ENCODE measurements around the gene MAST3.

Gene MAST3

DNA sequence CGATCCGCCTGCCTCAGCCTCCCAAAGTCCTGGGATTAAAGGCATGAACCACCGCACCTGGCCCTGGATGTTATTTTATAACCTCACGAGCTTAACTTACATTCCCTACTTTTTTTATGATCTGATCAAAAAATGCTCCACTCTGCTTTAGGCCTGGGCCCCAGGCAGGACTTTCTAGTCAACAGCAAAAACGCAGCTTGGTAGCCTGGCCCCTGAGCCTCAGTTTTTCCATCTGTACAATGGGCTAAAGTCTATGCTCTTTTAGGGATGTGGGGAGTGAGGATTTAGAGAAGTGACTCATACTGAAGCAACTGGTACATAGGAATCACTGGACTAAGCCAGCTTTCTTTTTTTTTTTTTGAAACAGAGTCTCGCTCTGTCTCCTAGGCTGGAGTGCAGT, 43.5 kb downstream of the MAST3 start:
- no peak overlapping the region for H3K4me3 ChIP-seq (ENCODE audit: low read depth, low read length)

DNA sequence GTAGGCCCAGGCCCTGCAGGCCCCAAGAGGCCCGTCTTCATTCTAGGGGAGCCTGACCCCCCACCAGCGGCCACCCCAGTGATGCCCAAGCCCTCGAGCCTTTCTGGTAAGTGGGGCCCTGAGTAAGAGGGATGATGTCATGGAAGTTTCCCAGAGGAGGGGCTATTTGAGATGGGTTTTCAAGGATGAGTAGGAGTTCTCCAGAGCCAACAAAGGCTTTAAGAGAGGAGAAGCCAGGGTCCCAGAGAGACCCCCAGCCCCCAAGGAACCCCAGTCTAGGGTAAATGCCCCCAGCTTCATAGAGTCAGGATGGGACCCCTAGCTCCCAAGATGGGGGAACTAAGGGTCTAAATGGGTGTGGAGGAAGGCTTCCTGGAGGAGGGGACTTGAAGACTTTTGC, 46.3 kb downstream of the MAST3 start:
- H3K9me3 ChIP-seq (ENCODE audit: control insufficient read depth, insufficient read depth, low read depth, low read length), result no peaks in the 10 kb centered on the region
- H3K27ac ChIP-seq (ENCODE audit: low read depth, low read length), result no peak overlapping the region
- H3K27me3 ChIP-seq (ENCODE audit: control insufficient read depth, insufficient read depth, low read length), result no peaks in the 10 kb centered on the region
- no peaks in the 10 kb centered on the region for H3K4me1 ChIP-seq (ENCODE audit: control insufficient read depth, insufficient read depth, low read length)
- no peak overlapping the region for H3K9ac ChIP-seq (ENCODE audit: low read length)
- H3K36me3 ChIP-seq (ENCODE audit: control insufficient read depth, insufficient read depth, low read length), result peaks cover 48% of the 10 kb centered on the region
- H3K4me3 ChIP-seq (ENCODE audit: low read depth, low read length), result no peak overlapping the region

More for the DNA sequence above, 43.5 kb downstream of the MAST3 start:
- Histone ChIP-seq H3K27ac (ENCODE audit: low read depth, low read length) (no peak overlapping the region), H3K9ac (ENCODE audit: low read length) (no peak overlapping the region), H3K9me3 (ENCODE audit: control insufficient read depth, insufficient read depth, low read depth, low read length) (no peaks in the 10 kb centered on the region), H3K36me3 (ENCODE audit: control insufficient read depth, insufficient read depth, low read length) (peaks cover 57% of the 10 kb centered on the region), H3K27me3 (ENCODE audit: control insufficient read depth, insufficient read depth, low read length) (no peaks in the 10 kb centered on the region), H3K4me1 (ENCODE audit: control insufficient read depth, insufficient read depth, low read length) (no peaks in the 10 kb centered on the region)

DNA sequence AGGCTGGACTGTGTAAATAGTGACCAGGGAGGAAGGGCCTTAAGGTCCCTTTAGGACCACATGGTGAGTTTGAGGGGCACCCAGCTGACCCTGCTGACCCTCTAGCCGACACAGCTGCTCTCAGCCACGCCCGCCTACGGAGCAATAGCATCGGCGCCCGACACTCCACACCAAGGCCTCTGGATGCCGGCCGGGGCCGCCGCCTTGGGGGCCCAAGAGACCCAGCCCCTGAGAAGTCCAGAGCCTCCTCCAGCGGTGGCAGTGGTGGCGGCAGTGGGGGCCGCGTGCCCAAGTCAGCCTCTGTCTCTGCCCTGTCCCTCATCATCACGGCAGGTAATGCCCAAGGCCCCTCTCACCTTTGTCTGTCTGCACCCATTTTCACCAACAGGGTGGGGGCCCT, 46.8 kb downstream of the MAST3 start:
- H3K27ac ChIP-seq (ENCODE audit: low read depth, low read length), result no peak overlapping the region
- H3K9ac ChIP-seq (ENCODE audit: low read length), result no peak overlapping the region
- H3K36me3 ChIP-seq (ENCODE audit: control insufficient read depth, insufficient read depth, low read length), result peaks cover 46% of the 10 kb centered on the region
- no peaks in the 10 kb centered on the region for H3K4me1 ChIP-seq (ENCODE audit: control insufficient read depth, insufficient read depth, low read length)
- no peak overlapping the region for H3K4me3 ChIP-seq (ENCODE audit: low read depth, low read length)
- no peaks in the 10 kb centered on the region for H3K9me3 ChIP-seq (ENCODE audit: control insufficient read depth, insufficient read depth, low read depth, low read length)
- H3K27me3 ChIP-seq (ENCODE audit: control insufficient read depth, insufficient read depth, low read length), result no peaks in the 10 kb centered on the region

DNA sequence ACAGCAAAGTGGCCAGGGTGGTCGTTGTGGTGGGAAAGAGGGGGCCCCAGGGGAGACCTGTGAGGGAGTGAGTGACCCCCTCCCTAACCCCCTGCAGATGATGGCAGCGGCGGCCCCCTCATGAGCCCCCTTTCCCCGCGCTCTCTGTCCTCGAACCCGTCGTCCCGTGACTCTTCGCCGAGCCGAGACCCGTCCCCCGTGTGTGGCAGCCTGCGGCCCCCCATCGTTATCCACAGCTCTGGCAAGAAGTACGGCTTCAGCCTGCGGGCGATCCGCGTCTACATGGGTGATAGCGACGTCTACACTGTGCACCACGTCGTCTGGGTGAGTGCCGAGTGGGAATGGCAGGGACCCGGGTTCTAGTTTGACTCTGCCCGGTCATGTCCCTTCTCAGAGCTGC, 47.3 kb downstream of the MAST3 start:
- Histone ChIP-seq H3K4me1 (ENCODE audit: control insufficient read depth, insufficient read depth, low read length) (no peaks in the 10 kb centered on the region), H3K27ac (ENCODE audit: low read depth, low read length) (no peak overlapping the region), H3K9me3 (ENCODE audit: control insufficient read depth, insufficient read depth, low read depth, low read length) (no peaks in the 10 kb centered on the region), H3K9ac (ENCODE audit: low read length) (no peak overlapping the region), H3K27me3 (ENCODE audit: control insufficient read depth, insufficient read depth, low read length) (no peaks in the 10 kb centered on the region), H3K4me3 (ENCODE audit: low read depth, low read length) (no peak overlapping the region), H3K36me3 (ENCODE audit: control insufficient read depth, insufficient read depth, low read length) (peaks cover 46% of the 10 kb centered on the region)

DNA sequence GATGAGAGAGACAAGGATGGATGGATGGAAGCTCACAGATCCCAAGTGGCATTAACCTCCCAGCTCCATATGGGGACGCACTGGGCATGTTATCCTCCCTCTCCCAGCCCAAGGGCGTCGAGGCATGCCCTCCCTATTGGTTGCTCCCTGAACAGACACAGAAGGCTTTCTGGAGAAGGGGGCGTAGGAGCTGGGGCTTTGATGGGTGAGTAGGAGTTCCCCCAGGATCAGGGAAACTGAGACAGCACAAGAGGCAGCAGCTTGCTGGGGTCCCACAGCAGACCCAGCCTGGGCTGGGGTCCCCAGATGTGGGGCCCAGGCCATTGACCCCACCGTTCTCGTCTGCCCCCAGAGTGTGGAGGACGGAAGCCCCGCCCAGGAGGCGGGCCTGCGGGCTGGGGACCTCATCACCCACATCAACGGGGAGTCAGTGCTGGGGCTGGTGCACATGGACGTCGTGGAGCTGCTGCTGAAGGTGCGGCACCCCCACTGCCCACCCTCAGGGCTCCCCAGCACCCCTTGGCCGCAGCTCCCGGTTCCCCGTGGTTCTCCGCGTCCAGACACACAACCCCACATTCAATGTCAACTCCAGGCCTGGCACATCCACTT, 47.9 kb downstream of the MAST3 start:
- H3K4me3 ChIP-seq (ENCODE audit: low read depth, low read length), result no peak overlapping the region
- H3K4me1 ChIP-seq (ENCODE audit: control insufficient read depth, insufficient read depth, low read length), result no peaks in the 10 kb centered on the region
- H3K9me3 ChIP-seq (ENCODE audit: control insufficient read depth, insufficient read depth, low read depth, low read length), result no peaks in the 10 kb centered on the region
- no peaks in the 10 kb centered on the region for H3K27me3 ChIP-seq (ENCODE audit: control insufficient read depth, insufficient read depth, low read length)
- no peak overlapping the region for H3K9ac ChIP-seq (ENCODE audit: low read length)
- H3K36me3 ChIP-seq (ENCODE audit: control insufficient read depth, insufficient read depth, low read length), result peaks cover 42% of the 10 kb centered on the region
- H3K27ac ChIP-seq (ENCODE audit: low read depth, low read length), result no peak overlapping the region

DNA sequence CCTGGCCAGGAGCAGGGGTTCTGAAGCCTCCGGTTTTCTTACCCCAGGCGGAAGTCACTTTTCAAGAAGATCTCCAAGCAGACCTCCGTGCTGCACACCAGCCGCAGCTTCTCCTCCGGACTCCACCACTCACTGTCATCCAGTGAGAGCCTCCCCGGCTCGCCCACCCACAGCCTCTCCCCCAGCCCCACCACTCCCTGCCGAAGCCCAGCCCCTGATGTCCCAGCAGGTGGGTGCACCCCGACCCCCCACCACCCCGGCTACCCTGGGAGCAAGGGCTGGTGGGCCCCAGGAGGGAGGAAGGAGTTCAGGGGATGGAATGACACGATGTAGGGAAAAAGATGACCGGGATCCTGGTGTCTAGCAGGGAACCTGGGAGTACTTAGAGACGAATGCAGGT, 49.8 kb downstream of the MAST3 start:
- Histone ChIP-seq H3K36me3 (ENCODE audit: control insufficient read depth, insufficient read depth, low read length) (peaks cover 35% of the 10 kb centered on the region), H3K9ac (ENCODE audit: low read length) (no peak overlapping the region), H3K9me3 (ENCODE audit: control insufficient read depth, insufficient read depth, low read depth, low read length) (no peaks in the 10 kb centered on the region), H3K4me1 (ENCODE audit: control insufficient read depth, insufficient read depth, low read length) (peaks cover 7% of the 10 kb centered on the region; the same call in 1 of the 2 replicates), H3K27ac (ENCODE audit: low read depth, low read length) (no peak overlapping the region), H3K27me3 (ENCODE audit: control insufficient read depth, insufficient read depth, low read length) (no peaks in the 10 kb centered on the region), H3K4me3 (ENCODE audit: low read depth, low read length) (no peak overlapping the region)

DNA sequence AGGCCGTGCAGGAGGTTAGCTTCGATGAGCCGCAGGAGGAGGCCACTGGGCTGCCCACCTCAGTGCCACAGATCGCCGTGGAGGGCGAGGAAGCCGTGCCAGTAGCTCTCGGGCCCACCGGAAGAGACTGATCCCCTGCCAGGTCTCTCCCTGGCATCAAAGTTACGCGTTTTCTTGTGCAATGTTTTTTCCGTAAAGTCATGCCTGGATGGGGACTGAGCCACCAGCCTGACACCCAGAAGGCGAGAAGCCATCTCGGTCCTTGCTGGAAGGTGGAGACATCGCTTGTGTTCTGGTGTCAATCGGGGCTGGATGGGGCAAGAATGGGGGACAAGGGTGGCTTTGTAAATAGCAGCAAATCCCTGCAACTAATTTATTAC, 52.0 kb downstream of the MAST3 start:
- H3K36me3 ChIP-seq (ENCODE audit: control insufficient read depth, insufficient read depth, low read length), result peaks cover 21% of the 10 kb centered on the region
- H3K4me3 ChIP-seq (ENCODE audit: low read depth, low read length), result no peak overlapping the region
- H3K27ac ChIP-seq (ENCODE audit: low read depth, low read length), result no peak overlapping the region
- no peak overlapping the region for H3K9ac ChIP-seq (ENCODE audit: low read length)
- H3K4me1 ChIP-seq (ENCODE audit: control insufficient read depth, insufficient read depth, low read length), result peaks cover 12% of the 10 kb centered on the region
- no peaks in the 10 kb centered on the region for H3K27me3 ChIP-seq (ENCODE audit: control insufficient read depth, insufficient read depth, low read length)
- no peaks in the 10 kb centered on the region for H3K9me3 ChIP-seq (ENCODE audit: control insufficient read depth, insufficient read depth, low read depth, low read length)

DNA sequence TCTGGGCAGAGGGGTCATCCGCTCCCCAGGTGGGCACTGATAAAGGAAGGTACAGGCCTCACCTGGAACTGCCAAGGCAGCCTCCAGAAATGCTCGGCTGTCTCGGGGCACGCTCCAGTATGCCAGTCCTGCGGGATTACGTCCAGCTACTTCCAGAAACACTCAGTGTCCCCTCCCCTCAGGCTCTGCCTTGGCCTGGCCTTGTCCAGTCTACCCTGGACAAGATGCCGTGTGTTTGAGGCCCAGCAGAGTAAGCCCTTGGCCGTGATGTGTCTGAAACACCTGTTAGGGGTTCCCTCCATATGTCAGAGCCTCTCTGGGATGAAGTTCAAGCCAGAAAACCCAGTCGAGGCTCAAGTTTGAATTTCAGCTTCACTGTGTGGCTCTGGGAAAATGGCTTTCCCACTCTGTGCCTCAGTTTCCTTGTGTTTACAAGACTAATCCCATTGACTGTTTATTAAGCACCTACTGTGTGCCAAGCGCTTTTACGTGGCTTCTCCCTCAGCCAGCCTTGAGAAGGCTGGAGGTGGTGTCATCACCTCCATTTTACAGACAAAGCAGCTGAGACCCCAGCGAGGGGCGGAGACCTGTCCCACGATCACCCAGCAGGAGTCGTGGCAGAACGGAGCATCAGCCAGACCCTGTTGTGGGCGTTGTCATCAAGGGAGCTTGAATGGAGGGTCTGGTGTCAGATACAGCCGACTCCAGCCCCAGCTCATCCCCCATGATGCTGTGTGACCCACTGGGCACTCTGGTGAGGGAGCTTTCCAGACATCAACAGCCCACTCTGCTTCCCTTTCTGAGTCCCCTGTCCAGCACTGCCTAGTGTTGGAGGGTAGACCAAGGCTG, 53.4 kb downstream of the MAST3 start:
- Histone ChIP-seq H3K36me3 (ENCODE audit: control insufficient read depth, insufficient read depth, low read length) (peaks cover 14% of the 10 kb centered on the region), H3K27me3 (ENCODE audit: control insufficient read depth, insufficient read depth, low read length) (no peaks in the 10 kb centered on the region), H3K9ac (ENCODE audit: low read length) (no peak overlapping the region), H3K9me3 (ENCODE audit: control insufficient read depth, insufficient read depth, low read depth, low read length) (no peaks in the 10 kb centered on the region), H3K4me1 (ENCODE audit: control insufficient read depth, insufficient read depth, low read length) (peaks cover 12% of the 10 kb centered on the region), H3K27ac (ENCODE audit: low read depth, low read length) (no peak overlapping the region), H3K4me3 (ENCODE audit: low read depth, low read length) (no peak overlapping the region)

DNA sequence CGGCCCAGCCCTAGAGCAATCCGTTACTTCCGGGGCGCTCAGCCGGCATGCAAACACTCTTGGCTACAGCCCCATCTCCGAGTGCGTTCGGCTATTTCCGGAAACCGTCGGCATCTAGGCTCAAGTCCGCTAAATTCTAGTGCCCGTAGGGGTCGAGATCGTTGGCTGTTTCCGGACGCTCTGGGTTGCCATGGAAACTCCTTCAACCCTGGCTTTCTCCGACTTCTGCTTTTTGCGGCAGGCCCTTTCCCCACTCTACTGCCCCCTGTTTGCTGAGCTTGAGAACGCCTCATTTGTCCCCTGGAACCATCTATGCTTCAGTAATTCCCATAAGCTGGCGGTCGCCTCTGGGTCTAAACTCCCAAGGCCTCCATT, 54.9 kb downstream of the MAST3 start:
- Histone ChIP-seq H3K27me3 (ENCODE audit: control insufficient read depth, insufficient read depth, low read length) (no peaks in the 10 kb centered on the region), H3K9me3 (ENCODE audit: control insufficient read depth, insufficient read depth, low read depth, low read length) (no peaks in the 10 kb centered on the region), H3K4me3 (ENCODE audit: low read depth, low read length) (peak overlapping the region; percentile 78), H3K4me1 (ENCODE audit: control insufficient read depth, insufficient read depth, low read length) (peaks cover 15% of the 10 kb centered on the region), H3K36me3 (ENCODE audit: control insufficient read depth, insufficient read depth, low read length) (peaks cover 14% of the 10 kb centered on the region), H3K27ac (ENCODE audit: low read depth, low read length) (peak overlapping the region; percentile 78; the same call in 1 of the 2 replicates), H3K9ac (ENCODE audit: low read length) (peak overlapping the region; percentile 93)

DNA sequence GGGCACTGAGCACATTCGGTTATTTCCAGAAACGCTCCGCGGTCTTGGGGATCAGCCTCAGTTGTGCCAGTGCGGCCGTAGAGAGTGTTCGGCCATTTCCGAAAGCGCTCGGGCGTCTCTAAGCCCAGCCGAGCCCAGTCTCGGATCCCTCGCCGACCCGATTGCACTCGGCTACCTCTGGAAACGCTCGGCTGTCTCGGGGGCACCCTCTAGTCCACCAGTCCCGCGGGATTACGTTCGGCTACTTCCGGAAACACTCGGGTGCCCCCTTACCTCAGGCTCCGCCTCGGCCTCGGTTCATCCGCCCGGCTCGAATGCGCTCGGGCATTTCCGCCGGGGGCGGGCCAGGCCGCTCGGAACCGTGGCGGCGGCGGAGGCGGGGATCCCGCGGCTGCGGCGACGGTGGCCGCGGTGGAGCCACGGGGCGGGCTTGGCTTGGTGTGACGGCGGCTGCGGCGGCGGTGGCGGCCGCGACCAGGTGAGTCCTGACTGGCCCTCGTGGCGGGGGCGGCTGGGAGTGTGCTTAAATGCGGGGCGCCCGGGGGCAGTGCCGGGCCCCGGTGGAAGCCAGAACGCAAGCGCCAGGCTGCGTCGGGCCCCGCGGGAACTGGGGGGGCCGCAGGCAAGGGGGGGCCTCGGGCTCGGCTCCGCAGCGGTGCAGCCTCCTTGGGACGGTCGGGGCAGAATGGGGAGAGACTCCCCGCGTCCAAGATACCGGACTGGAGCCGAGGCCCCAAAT, 55.4 kb downstream of the MAST3 start, which contains the start of gene PIK3R2:
PIK3R2 (plus strand) TSS at position 347 of the 739 bp plus-strand sequence. CDS start 2,717 bp downstream, outside the sequence.
- Histone ChIP-seq H3K27ac (ENCODE audit: low read depth, low read length) (peak within 1 kb of the TSS; percentile 78), H3K9me3 (ENCODE audit: control insufficient read depth, insufficient read depth, low read depth, low read length) (no peaks in the 10 kb centered on the region), H3K4me3 (ENCODE audit: low read depth, low read length) (peak within 1 kb of the TSS; percentile 86), H3K4me1 (ENCODE audit: control insufficient read depth, insufficient read depth, low read length) (peaks cover 19% of the 10 kb centered on the region), H3K27me3 (ENCODE audit: control insufficient read depth, insufficient read depth, low read length) (no peaks in the 10 kb centered on the region), H3K36me3 (ENCODE audit: control insufficient read depth, insufficient read depth, low read length) (peaks cover 12% of the 10 kb centered on the region), H3K9ac (ENCODE audit: low read length) (peak within 1 kb of the TSS; percentile 93)

Measured in HUES6 (cell line).